Measurements from ENCODE around the gene NPAT. TPM values are rescaled to one million over a fixed set of nuclear protein-coding genes. Genes with fewer than 3 reads are reported as not detected.

The NPAT gene
- total and polyA plus RNA-seq, 9 of the 15 experiments (the other 6 are each of a cell fraction or from before 2014, with no cell fraction given) = 8.8 to 30.0 (median 22.1) TPM

DNA sequence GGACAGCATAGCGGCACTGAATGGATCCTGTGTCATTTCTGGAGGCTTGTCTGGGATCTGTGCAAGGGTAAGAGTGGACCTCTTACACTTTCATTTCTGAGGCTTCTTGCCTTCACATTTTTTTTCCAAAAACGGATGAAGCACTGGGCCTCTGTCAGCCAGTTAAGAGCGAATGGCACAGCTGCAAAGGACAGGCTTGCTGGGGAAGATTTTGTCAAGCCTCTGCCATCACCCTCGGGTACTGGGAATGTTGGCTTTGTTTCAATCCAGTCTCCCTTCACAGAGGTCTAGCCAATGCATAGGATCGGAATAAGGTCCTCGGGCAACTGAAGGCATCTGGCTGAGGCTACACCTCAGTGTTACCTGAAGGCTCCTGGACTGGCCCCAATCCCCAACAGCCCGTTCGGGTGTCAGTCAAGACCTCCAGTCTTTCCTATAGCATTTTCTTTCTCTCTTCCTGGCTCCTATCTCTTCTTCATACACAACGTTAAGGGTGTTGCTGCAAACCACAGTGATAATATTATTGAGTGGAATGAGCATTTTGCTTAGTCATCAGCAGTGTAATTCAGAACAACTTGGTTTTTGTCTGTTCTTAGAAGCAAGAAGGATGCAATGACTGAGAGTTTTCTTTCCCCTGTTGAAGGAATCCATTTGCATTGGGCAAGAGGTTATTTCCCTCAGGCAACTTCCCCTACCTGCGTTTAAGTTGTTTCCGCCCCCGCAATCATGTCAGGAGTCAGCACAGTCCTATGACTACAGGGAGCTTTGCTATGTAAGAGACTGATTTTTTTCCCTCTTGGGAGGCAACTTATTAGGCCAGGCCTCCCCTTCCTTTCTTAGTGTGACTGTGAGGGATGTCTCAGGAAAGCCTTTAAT, 22.8 kb downstream of the NPAT start (continued):
- TF ChIP-seq, protein P1, sequence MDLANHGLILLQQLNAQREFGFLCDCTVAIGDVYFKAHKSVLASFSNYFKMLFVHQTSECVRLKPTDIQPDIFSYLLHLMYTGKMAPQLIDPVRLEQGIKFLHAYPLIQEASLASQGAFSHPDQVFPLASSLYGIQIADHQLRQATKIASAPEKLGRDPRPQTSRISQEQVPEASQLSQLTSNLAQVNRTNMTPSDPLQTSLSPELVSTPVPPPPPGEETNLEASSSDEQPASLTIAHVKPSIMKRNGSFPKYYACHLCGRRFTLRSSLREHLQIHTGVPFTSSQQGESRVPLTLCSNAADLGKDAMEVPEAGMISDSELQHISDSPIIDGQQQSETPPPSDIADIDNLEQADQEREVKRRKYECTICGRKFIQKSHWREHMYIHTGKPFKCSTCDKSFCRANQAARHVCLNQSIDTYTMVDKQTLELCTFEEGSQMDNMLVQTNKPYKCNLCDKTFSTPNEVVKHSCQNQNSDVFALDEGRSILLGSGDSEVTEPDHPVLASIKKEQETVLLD (IDR thresholded peaks at IDR 0.05) = 0 out of 2 replicates have a peak, but pooled peaks have one; percentile 36
- TF ChIP-seq RFX7 (CRISPR knock-in tag; IDR thresholded peaks at IDR 0.05) = no peak
- no peak for TF ChIP-seq KDM2B (CRISPR knock-in tag; IDR thresholded peaks at IDR 0.05)
- TF ChIP-seq, protein P2, sequence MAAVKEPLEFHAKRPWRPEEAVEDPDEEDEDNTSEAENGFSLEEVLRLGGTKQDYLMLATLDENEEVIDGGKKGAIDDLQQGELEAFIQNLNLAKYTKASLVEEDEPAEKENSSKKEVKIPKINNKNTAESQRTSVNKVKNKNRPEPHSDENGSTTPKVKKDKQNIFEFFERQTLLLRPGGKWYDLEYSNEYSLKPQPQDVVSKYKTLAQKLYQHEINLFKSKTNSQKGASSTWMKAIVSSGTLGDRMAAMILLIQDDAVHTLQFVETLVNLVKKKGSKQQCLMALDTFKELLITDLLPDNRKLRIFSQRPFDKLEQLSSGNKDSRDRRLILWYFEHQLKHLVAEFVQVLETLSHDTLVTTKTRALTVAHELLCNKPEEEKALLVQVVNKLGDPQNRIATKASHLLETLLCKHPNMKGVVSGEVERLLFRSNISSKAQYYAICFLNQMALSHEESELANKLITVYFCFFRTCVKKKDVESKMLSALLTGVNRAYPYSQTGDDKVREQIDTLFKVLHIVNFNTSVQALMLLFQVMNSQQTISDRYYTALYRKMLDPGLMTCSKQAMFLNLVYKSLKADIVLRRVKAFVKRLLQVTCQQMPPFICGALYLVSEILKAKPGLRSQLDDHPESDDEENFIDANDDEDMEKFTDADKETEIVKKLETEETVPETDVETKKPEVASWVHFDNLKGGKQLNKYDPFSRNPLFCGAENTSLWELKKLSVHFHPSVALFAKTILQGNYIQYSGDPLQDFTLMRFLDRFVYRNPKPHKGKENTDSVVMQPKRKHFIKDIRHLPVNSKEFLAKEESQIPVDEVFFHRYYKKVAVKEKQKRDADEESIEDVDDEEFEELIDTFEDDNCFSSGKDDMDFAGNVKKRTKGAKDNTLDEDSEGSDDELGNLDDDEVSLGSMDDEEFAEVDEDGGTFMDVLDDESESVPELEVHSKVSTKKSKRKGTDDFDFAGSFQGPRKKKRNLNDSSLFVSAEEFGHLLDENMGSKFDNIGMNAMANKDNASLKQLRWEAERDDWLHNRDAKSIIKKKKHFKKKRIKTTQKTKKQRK (IDR thresholded peaks at IDR 0.05; ENCODE audit: borderline replicate concordance, low read depth, low read length) = no peak
- no peak for TF ChIP-seq CHCHD3 (CRISPR knock-in tag; IDR thresholded peaks at IDR 0.05)
- no peak for TF ChIP-seq TSC22D4 (tag; IDR thresholded peaks at IDR 0.05)
- TF ChIP-seq ZNF75A (CRISPR knock-in tag; IDR thresholded peaks at IDR 0.05) = no peak
- TF ChIP-seq TOE1 (IDR thresholded peaks at IDR 0.05; ENCODE audit: borderline replicate concordance) = peak; percentile 47; the same call in 1 of the 2 replicates
- no peak for TF ChIP-seq TOE1 (CRISPR knock-in tag; IDR thresholded peaks at IDR 0.05; ENCODE audit: borderline replicate concordance, low read depth)
- TF ChIP-seq U2AF1 (optimal IDR thresholded peaks at IDR 0.05; ENCODE audit: low read depth, low read length) = no peak
- no peak for TF ChIP-seq CREB1 (IDR thresholded peaks at IDR 0.05)
- no peak for TF ChIP-seq CREB1 (CRISPR knock-in tag; IDR thresholded peaks at IDR 0.05)
- TF ChIP-seq, protein P3, sequence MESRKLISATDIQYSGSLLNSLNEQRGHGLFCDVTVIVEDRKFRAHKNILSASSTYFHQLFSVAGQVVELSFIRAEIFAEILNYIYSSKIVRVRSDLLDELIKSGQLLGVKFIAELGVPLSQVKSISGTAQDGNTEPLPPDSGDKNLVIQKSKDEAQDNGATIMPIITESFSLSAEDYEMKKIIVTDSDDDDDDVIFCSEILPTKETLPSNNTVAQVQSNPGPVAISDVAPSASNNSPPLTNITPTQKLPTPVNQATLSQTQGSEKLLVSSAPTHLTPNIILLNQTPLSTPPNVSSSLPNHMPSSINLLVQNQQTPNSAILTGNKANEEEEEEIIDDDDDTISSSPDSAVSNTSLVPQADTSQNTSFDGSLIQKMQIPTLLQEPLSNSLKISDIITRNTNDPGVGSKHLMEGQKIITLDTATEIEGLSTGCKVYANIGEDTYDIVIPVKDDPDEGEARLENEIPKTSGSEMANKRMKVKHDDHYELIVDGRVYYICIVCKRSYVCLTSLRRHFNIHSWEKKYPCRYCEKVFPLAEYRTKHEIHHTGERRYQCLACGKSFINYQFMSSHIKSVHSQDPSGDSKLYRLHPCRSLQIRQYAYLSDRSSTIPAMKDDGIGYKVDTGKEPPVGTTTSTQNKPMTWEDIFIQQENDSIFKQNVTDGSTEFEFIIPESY (CRISPR knock-in tag; IDR thresholded peaks at IDR 0.05) = no peak
- TF ChIP-seq DPF2 (IDR thresholded peaks at IDR 0.05) = peak; percentile 85
- TF ChIP-seq ETV5 (CRISPR knock-in tag; IDR thresholded peaks at IDR 0.05; ENCODE audit: low read depth) = no peak
- TF ChIP-seq RBM39 (optimal IDR thresholded peaks at IDR 0.05; ENCODE audit: low read depth, low read length) = no peak

Measured in K562 (cell line).